ENCODE measurements around the gene KCNJ9.

The KCNJ9 gene

DNA sequence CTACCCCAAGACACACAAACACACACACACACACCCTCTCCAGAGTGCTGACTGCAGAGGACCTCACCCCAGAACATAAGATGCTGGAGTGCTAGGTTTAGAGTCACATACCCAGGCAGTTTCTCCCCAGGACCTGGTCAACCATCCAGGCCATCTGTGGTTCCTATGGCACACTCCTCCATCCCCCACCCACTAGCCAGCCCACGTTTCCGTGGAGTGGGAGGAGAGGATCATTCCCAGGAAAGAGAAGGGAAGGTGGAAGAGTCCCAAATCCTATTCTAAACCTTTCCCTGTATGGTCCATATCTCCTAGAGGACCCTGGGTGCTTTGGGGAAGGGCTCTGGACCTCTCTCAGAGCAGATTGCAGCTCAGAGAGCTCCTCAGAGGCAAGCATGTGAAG is 1.1 kb downstream of the KCNJ9 start:
- H3K36me3 ChIP-seq (ENCODE audit: insufficient read depth, low read length), result peaks cover 3% of the 10 kb centered on the region; the same call in 1 of the 2 replicates
- H3K79me2 ChIP-seq (ENCODE audit: insufficient read depth, low read length), result no peaks in the 10 kb centered on the region
- H3K9me3 ChIP-seq (ENCODE audit: insufficient read depth, low read length, severe bottlenecking), result no peaks in the 10 kb centered on the region
- ATAC-seq (ENCODE audit: insufficient read depth, low read depth) (no peak), DNase-seq (no peak)
- no peak overlapping the region for H3K4me3 ChIP-seq (ENCODE audit: low read depth in 1 of 2, low read length in 2 of 2)
- no peak overlapping the region for H3K27ac ChIP-seq (ENCODE audit: low read length)
- no peak overlapping the region for H3K4me2 ChIP-seq (ENCODE audit: insufficient read depth, low read length)
- no peak for TF ChIP-seq EZH2 (IDR thresholded peaks at IDR 0.05; ENCODE audit: borderline replicate concordance, low read depth, low read length, severe bottlenecking)
- TF ChIP-seq CTCF (IDR thresholded peaks at IDR 0.05; ENCODE audit: borderline replicate concordance, extremely low read depth, low read length, poor library complexity, severe bottlenecking), result no peak
- H4K20me1 ChIP-seq (ENCODE audit: insufficient read depth, low read length), result no peaks in the 10 kb centered on the region
- peaks cover under 1% of the 10 kb centered on the region for H3K27me3 ChIP-seq (ENCODE audit: insufficient read depth, low read length, poor library complexity)
- no peak overlapping the region for H2AFZ ChIP-seq (ENCODE audit: low read depth, low read length)
- no peaks in the 10 kb centered on the region for H3K4me1 ChIP-seq (ENCODE audit: insufficient read depth, low read length)
- H3K9ac ChIP-seq (ENCODE audit: low read depth, low read length), result no peak overlapping the region

GRCh38 chr1:160082926-160083325 is 1.6 kb downstream of the KCNJ9 start:
- no peak overlapping the region for H3K9ac ChIP-seq (ENCODE audit: low read depth, low read length)
- no peak overlapping the region for H3K4me2 ChIP-seq (ENCODE audit: insufficient read depth, low read length)
- no peak overlapping the region for H3K27ac ChIP-seq (ENCODE audit: low read length)
- DNase-seq (no peak), ATAC-seq (ENCODE audit: insufficient read depth, low read depth) (no peak)
- H3K79me2 ChIP-seq (ENCODE audit: insufficient read depth, low read length), result no peaks in the 10 kb centered on the region
- no peaks in the 10 kb centered on the region for H3K27me3 ChIP-seq (ENCODE audit: insufficient read depth, low read length, poor library complexity)
- peaks cover 3% of the 10 kb centered on the region; the same call in 1 of the 2 replicates for H3K36me3 ChIP-seq (ENCODE audit: insufficient read depth, low read length)
- no peak overlapping the region for H3K4me3 ChIP-seq (ENCODE audit: low read depth in 1 of 2, low read length in 2 of 2)
- no peaks in the 10 kb centered on the region for H4K20me1 ChIP-seq (ENCODE audit: insufficient read depth, low read length)
- no peaks in the 10 kb centered on the region for H3K9me3 ChIP-seq (ENCODE audit: insufficient read depth, low read length, severe bottlenecking)
- H2AFZ ChIP-seq (ENCODE audit: low read depth, low read length), result no peak overlapping the region
- no peak for TF ChIP-seq EZH2 (IDR thresholded peaks at IDR 0.05; ENCODE audit: borderline replicate concordance, low read depth, low read length, severe bottlenecking)
- no peaks in the 10 kb centered on the region for H3K4me1 ChIP-seq (ENCODE audit: insufficient read depth, low read length)

GRCh38 chr1:160083968-160084770 is 2.8 kb downstream of the KCNJ9 start:
- no peak for DNase-seq
- Histone ChIP-seq H3K4me2 (ENCODE audit: insufficient read depth, low read length) (no peak overlapping the region), H3K4me3 (ENCODE audit: low read depth in 1 of 2, low read length in 2 of 2) (no peak overlapping the region), H3K9ac (ENCODE audit: low read depth, low read length) (no peak overlapping the region), H3K4me1 (ENCODE audit: insufficient read depth, low read length) (no peaks in the 10 kb centered on the region), H3K36me3 (ENCODE audit: insufficient read depth, low read length) (peaks cover 7% of the 10 kb centered on the region; the same call in 1 of the 2 replicates), H3K79me2 (ENCODE audit: insufficient read depth, low read length) (no peaks in the 10 kb centered on the region), H3K27me3 (ENCODE audit: insufficient read depth, low read length, poor library complexity) (no peaks in the 10 kb centered on the region), H2AFZ (ENCODE audit: low read depth, low read length) (no peak overlapping the region), H3K9me3 (ENCODE audit: insufficient read depth, low read length, severe bottlenecking) (no peaks in the 10 kb centered on the region), H3K27ac (ENCODE audit: low read length) (no peak overlapping the region), H4K20me1 (ENCODE audit: insufficient read depth, low read length) (no peaks in the 10 kb centered on the region)
- TF ChIP-seq EZH2 (IDR thresholded peaks at IDR 0.05; ENCODE audit: borderline replicate concordance, low read depth, low read length, severe bottlenecking) (no peak), CTCF (IDR thresholded peaks at IDR 0.05; ENCODE audit: borderline replicate concordance, extremely low read depth, low read length, poor library complexity, severe bottlenecking) (peak; percentile 62)
- no peak for ATAC-seq (ENCODE audit: insufficient read depth, low read depth)

- DNase-seq, result no peak
These were observed 3.5 kb downstream of the KCNJ9 start for GRCh38 chr1:160084771-160085321.

More at GRCh38 chr1:160084771-160085321, 3.5 kb downstream of the KCNJ9 start:
- H3K9me3 ChIP-seq (ENCODE audit: insufficient read depth, low read length, severe bottlenecking), result no peaks in the 10 kb centered on the region
- no peak overlapping the region for H2AFZ ChIP-seq (ENCODE audit: low read depth, low read length)
- no peak overlapping the region for H3K27ac ChIP-seq (ENCODE audit: low read length)
- no peaks in the 10 kb centered on the region for H3K4me1 ChIP-seq (ENCODE audit: insufficient read depth, low read length)
- H3K4me3 ChIP-seq (ENCODE audit: low read depth in 1 of 2, low read length in 2 of 2), result no peak overlapping the region
- H3K9ac ChIP-seq (ENCODE audit: low read depth, low read length), result no peak overlapping the region
- no peaks in the 10 kb centered on the region for H3K79me2 ChIP-seq (ENCODE audit: insufficient read depth, low read length)
- TF ChIP-seq CTCF (IDR thresholded peaks at IDR 0.05; ENCODE audit: borderline replicate concordance, extremely low read depth, low read length, poor library complexity, severe bottlenecking), result no peak
- TF ChIP-seq EZH2 (IDR thresholded peaks at IDR 0.05; ENCODE audit: borderline replicate concordance, low read depth, low read length, severe bottlenecking), result no peak
- no peak overlapping the region for H3K4me2 ChIP-seq (ENCODE audit: insufficient read depth, low read length)
- 0 out of 2 replicates have a peak, but pooled peaks cover 2% of the 10 kb centered on the region for H4K20me1 ChIP-seq (ENCODE audit: insufficient read depth, low read length)
- H3K27me3 ChIP-seq (ENCODE audit: insufficient read depth, low read length, poor library complexity), result no peaks in the 10 kb centered on the region
- no peak for ATAC-seq (ENCODE audit: insufficient read depth, low read depth)
- peaks cover 7% of the 10 kb centered on the region; the same call in 1 of the 2 replicates for H3K36me3 ChIP-seq (ENCODE audit: insufficient read depth, low read length)

Data from DND-41 (cell line).